GM13977 (cell line): Measurements from ENCODE around the gene SPIC.
"Not testable (repeated sequence)": the region's sequence is repeated elsewhere in the genome, so short reads cannot be mapped to it uniquely, and the experiment has no call there.

ENCODE experiments used
- DNase-seq: peaks from one replicate; pipeline ENCODE4 v3.0.0; 2012; ENCODE audit warnings: low spot score
- in situ Hi-C: fragments of 300-500 bp; cut with MboI; formaldehyde crosslinking; loops from one replicate; pipeline ENCODE4 v1.12.0; 2022; ENCODE audit warnings: low sequenced_read_pairs, low pct_unique_long_range_greater_than_20kb, mixed read lengths, inconsistent platforms; ENCODE audit not compliant: unreplicated experiment
- TF ChIP-seq, protein P1 (sequence below): IDR thresholded peaks from 2 replicates; pipeline ENCODE4 v1.5.1; 2012; ENCODE audit warnings: mild to moderate bottlenecking, control low read depth; ENCODE audit not compliant: insufficient read depth; ENCODE audit errors: extremely low read depth, missing control alignments

SPIC gene

DNA sequence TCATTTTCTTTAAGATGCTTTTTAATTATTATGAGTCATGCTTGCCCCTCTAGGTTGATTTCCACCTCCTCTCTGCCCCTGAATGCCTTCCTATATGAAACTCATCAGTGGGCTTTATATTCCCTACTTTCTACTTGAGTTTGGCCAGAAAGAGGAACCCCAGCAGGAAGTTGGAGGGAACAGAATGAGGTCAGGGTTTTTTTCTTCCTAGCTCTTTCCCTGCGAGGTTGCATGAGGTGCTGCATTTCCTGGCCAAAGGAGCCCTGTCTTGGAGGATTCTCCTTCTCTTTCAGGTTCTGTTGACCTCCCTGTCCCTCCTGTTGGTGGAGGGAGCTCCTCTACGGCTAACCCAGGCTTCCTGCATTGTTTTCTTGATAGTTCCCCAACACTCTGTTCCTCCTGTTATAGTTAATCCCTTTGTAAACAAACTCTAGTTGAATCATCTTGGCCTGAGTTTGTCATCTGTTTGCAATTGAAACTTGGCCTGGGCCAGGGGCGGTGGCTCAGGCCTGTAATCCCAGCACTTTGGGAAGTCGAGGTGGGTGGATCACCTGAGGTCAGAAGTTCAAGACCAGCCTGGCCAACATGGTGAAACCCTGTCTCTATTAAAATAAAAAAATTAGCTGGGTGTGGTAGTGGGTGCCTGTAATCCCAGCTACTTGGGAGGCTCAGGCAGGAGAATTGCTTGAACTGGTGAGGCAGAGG lies 15.3 kb upstream of the SPIC start:
- in situ Hi-C loops, result no loop called here
- TF ChIP-seq, protein P1, sequence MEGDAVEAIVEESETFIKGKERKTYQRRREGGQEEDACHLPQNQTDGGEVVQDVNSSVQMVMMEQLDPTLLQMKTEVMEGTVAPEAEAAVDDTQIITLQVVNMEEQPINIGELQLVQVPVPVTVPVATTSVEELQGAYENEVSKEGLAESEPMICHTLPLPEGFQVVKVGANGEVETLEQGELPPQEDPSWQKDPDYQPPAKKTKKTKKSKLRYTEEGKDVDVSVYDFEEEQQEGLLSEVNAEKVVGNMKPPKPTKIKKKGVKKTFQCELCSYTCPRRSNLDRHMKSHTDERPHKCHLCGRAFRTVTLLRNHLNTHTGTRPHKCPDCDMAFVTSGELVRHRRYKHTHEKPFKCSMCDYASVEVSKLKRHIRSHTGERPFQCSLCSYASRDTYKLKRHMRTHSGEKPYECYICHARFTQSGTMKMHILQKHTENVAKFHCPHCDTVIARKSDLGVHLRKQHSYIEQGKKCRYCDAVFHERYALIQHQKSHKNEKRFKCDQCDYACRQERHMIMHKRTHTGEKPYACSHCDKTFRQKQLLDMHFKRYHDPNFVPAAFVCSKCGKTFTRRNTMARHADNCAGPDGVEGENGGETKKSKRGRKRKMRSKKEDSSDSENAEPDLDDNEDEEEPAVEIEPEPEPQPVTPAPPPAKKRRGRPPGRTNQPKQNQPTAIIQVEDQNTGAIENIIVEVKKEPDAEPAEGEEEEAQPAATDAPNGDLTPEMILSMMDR, result no peak
- no peak for DNase-seq

DNA sequence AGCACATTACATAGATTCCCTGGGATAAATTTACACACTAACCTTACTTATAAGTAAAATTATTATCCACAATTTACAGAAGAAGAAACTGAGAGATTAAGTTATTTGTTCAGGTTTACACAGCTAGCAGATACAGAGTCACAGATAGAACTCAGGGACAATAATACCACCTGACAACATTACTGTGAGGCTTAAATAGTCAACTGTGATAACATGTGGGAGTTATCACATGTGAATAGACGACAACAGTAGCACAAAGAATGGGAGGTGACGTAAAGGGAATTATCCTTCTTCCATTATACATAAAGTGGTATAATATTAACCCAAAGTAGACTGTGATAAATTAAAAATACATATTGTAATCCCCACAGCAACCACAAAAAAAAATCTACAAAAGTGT lies 6.2 kb upstream of the SPIC start:
- no peak for DNase-seq
- TF ChIP-seq, protein P1, result no peak
- in situ Hi-C loops, result no loop called here

DNA sequence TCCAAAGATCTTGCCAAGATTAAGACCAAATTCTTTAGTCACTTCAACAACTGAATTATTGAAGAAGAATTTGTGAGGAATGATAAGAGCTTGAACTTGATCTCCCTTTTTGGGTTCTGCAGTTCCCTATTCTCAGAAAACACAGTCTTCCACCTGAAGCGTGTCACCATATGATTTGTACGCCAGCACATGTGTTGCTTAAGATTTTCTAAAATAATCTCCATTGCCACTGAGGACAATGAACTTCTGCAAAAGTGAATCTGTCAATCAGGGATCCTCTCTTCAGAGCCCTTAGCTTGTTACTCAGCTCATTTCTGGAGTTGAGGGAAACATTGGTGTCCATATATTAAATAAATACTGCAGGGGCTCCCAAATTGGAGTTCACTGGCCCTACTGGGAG lies 4.2 kb upstream of the SPIC start:
- in situ Hi-C loops, result no loop called here
- no peak for DNase-seq
- TF ChIP-seq, protein P1, result no peak

DNA sequence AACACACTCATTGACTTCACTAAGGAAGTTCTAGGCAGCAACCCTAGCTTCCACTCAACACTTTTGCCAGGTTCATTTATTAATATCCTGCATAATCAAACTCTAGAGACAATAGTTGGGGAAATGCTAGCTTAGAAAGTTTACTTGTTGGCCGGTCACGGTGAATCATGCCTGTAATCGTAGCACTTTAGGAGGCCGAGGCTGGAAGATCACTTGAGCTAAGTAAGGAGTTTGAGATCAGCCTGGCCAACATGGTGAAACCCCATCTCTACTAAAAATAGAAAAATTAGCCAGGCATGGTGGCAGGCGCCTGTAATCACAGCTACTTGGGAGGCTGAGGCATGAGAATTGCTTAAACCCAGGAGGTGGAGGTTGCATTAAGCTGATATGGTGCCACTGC lies 3.3 kb upstream of the SPIC start:
- DNase-seq, in situ Hi-C loops: not testable (repeated sequence)

DNA sequence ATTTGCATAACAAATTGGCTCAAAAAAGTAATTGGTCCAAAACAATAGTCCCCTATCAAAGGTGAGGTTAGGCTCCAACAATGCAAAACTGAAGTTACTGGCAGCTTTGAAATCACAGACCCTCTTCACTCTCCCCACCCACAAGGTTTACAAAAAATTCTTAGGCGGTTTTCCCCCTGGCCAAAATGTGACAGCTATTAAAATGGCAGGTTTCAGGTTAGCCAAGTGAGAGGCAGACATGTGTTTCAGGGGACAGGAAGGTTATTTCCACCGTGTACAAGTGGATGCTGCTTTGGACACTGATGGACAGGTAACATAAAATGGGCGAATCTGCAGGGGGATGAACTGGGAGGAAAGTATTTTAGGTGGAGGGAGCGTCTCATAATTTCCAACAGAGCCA lies 888 bp upstream of the SPIC start:
- DNase-seq, result peak; percentile 23
- in situ Hi-C loops, result no loop called here
- TF ChIP-seq, protein P1, result no peak

DNA sequence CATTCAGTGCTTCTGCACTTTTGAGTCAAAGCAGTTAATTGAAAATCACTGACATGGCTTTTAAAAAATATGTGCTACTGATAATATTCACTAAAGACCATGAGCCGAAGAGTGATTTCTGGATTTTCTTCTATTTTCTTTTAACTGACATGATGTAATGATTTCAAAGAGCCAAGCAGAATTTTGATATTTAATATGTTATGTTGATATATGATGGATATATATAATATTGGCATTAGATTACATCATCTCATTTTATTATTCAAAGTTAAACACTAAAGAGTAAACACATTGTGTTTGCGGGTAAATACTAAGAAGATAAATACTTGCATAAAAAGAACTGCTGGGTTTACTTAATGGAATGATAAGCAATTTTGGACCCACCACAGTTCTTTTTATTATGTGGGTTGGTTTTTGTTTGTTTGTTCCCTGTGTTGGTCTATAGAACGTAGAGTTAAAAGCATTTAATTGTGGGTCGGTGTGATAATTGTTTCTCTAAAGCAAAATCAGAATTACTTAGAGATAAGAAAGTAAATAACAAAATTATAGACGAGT lies 692 bp downstream of the SPIC start:
- TF ChIP-seq, protein P1, result no peak
- in situ Hi-C loops, result no loop called here
- DNase-seq, result no peak

DNA sequence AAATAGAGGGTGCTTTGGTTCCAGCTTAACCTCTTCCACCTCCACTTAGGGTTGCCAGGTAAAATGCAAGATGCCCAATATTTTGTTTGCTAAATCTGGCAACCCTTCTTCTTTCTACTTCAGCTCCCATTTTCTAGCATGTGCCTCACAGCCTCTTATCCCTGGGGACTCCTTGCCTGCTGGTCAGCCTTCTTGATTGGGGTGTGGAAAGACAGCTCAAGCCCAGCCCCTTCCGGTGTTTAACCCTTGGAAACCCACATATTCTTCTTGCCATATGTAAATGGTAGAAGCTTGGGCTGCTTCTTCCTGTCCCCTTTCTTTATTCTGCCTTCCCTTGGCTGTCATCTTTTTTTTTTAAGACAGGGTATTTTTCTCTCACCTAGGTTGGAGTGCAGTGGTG lies 5.7 kb downstream of the SPIC start:
- TF ChIP-seq, protein P1, result no peak
- in situ Hi-C loops, result no loop called here
- DNase-seq, result no peak
